NCI-H1436 (cell line): ENCODE measurements around the gene MINK1.
"Not testable (repeated sequence)": the region's sequence is repeated elsewhere in the genome, so short reads cannot be mapped to it uniquely, and the experiment has no call there.

ENCODE experiments used
- DNase-seq: peaks from one replicate; lab custom pipeline; 2025; lab: John Stamatoyannopoulos, UW

Gene MINK1

GRCh38 chr17:4811471-4811870 is 21.7 kb upstream of the MINK1 start:
- no peak for DNase-seq

GRCh38 chr17:4812690-4813089 is 20.4 kb upstream of the MINK1 start:
- DNase-seq: no peak

- DNase-seq: no peak
These were observed 18.0 kb upstream of the MINK1 start for GRCh38 chr17:4815043-4815675.

- DNase-seq: no peak
These were observed 16.3 kb upstream of the MINK1 start for GRCh38 chr17:4816826-4817225.

GRCh38 chr17:4818276-4818675 is 14.9 kb upstream of the MINK1 start:
- DNase-seq: no peak

- DNase-seq: no peak
These were observed 10.3 kb upstream of the MINK1 start for GRCh38 chr17:4822835-4823234.

GRCh38 chr17:4823373-4824089 is 9.6 kb upstream of the MINK1 start:
- DNase-seq: no peak

GRCh38 chr17:4827399-4827798 is 5.7 kb upstream of the MINK1 start:
- peak; percentile 56 for DNase-seq

- not testable (repeated sequence) for DNase-seq
These were observed 337 bp upstream of the MINK1 start for GRCh38 chr17:4832829-4833177.

- DNase-seq: no peak
These were observed 971 bp downstream of the MINK1 start for GRCh38 chr17:4833941-4834680.

GRCh38 chr17:4834681-4835020 is 1.5 kb downstream of the MINK1 start:
- no peak for DNase-seq

GRCh38 chr17:4836221-4836620 is 3.1 kb downstream of the MINK1 start:
- no peak for DNase-seq

- DNase-seq: no peak
These were observed 4.5 kb downstream of the MINK1 start for GRCh38 chr17:4837471-4838308.

GRCh38 chr17:4838309-4838785 is 5.2 kb downstream of the MINK1 start:
- DNase-seq: no peak

GRCh38 chr17:4839221-4839620 is 6.1 kb downstream of the MINK1 start:
- DNase-seq: no peak

GRCh38 chr17:4839965-4840892 is 7.1 kb downstream of the MINK1 start:
- DNase-seq: no peak

GRCh38 chr17:4840893-4841242 is 7.7 kb downstream of the MINK1 start:
- DNase-seq: no peak

GRCh38 chr17:4842376-4842775 is 9.2 kb downstream of the MINK1 start:
- DNase-seq: no peak

GRCh38 chr17:4843321-4844000 is 10.3 kb downstream of the MINK1 start:
- DNase-seq: no peak

- DNase-seq: no peak
These were observed 12.0 kb downstream of the MINK1 start for GRCh38 chr17:4845118-4845517.
